GM12874 (cell line): ENCODE measurements around the gene ALDH1L2.

Experiments used
- CTCF ChIP-seq: IDR thresholded peaks from 2 replicates; pipeline ENCODE4 v1.5.1; 2011; ENCODE audit warnings: low read depth, mild to moderate bottlenecking, control low read depth, low read length, moderate library complexity; ENCODE audit not compliant: insufficient read depth

The ALDH1L2 gene

GRCh38 chr12:105069936-105070702, 14.1 kb downstream of the ALDH1L2 start:
- TF ChIP-seq CTCF, result no peak

- no peak for TF ChIP-seq CTCF
Measured at GRCh38 chr12:105067511-105068031, 16.7 kb downstream of the ALDH1L2 start.

DNA sequence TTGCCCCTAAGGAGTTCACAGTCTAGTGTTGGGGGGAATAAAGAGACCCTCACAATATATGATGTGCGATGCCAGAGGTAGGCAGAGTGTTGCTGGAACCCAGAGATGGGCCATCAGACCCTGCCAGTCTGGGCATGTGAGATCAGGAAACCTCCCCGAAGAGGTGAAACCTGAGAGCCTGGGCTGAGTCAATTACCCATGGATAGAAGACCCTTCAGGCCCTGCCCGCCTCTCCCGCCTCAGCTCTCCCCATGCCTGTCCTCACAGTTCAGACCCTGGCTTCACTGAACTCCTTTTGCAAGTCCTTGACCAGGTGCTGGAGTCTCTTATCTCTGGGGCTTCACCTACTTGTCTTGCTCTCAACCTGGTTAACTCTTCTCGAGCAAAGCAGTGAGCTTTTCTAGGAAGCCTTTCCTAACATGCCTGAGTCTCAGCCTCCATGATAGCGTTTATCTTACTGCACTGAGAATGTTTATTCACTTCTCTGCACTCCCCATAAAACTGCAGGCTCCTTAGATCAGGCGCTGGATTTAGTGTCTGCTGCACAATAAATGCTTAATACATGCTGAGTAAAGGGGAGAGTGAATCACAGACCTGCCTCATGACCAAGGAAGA, 19.6 kb downstream of the ALDH1L2 start:
- TF ChIP-seq CTCF, result no peak

DNA sequence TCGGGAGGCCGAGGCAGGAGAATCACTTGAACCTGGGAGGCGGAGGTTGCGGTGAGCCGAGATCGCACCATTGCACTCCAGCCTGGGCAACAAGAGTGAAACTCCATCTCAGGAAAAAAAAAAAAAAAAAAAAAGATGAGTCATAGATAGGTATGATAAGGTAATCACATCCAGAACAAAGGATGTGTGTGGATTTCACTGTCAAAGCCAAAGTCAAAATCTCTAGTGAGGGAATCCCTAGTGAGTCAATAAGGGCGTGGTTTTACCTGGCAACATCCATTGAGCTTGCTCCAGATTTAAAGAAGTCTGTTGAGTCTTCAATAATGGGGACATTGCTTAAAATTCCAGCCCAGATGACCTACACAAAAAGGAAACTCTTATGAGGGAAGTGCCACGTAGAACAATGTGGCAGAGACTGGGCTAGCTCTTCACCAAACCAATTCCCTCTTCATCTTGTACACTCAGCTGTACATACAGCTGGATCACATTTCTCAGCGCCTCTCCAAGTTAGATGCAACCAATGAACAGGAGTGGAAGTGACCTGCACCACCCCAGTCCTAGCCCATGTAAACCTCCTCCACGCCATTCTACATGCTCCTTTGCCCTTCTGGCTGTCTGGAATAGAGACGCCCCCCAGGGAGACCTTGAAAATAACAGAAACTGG, 23.4 kb downstream of the ALDH1L2 start:
- no peak for TF ChIP-seq CTCF

- no peak for TF ChIP-seq CTCF
Measured at GRCh38 chr12:105057174-105057573, 27.1 kb downstream of the ALDH1L2 start.

GRCh38 chr12:105053116-105053572, 31.1 kb downstream of the ALDH1L2 start:
- TF ChIP-seq CTCF, result peak; percentile 77

DNA sequence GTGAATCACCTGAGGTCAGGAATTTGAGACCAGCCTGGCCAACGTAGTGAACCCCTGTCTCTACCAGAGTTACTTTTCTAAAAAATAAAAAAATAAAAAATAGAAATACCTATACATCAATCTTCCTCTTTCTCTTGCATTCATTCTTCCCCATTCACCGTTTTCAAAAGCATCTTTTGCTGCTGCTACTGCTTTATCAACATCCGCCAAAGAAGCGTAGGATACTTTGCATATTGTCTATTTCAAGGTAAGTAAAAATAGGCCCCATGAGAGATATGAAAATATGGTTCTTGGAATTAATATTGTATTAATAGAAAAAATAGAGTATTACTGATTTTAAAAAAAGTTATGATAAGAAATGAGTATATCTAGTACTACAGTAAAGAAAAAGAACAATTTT, 32.3 kb downstream of the ALDH1L2 start:
- TF ChIP-seq CTCF, result no peak
